Panc1 (cell line): ENCODE results near the gene GTF2F1. TPM values are rescaled to one million over a fixed set of nuclear protein-coding genes. Genes with fewer than 3 reads are reported as not detected.

Experiments used
- ATAC-seq: fragments of 200-7000 bp; cut with Tn5 transposase; 2 replicates; pipeline ENCODE4 v1.9.1; 2020; ENCODE audit warnings: mild to moderate bottlenecking, moderate library complexity
- BruUV-seq: library from RNA; stranded (reverse); fragments of 400-500 nt; replicated peaks from 2 replicates; lab custom pipeline; 2021; lab: Mats Ljungman, UMichigan
- CTCF ChIA-PET: fragments of 300-600 bp; sonication (Branson Sonifier 250); formaldehyde crosslinking; loops from one replicate; lab custom pipeline; 2022; ENCODE audit warnings: antibody characterized with exemption; lab: Charles Lee
- POLR2A ChIA-PET: fragments of 300-600 bp; sonication (Branson Sonifier 250); formaldehyde crosslinking; loops from one replicate; lab custom pipeline; 2022; ENCODE audit warnings: antibody characterized with exemption; lab: Charles Lee
- DNase-seq: peaks from one replicate; pipeline ENCODE4 v3.0.0-alpha.2; 2010; ENCODE audit warnings: low read depth, low spot score
- H3K27ac ChIP-seq: 2 replicates; pipeline ENCODE4 v1.5.1; 2011; ENCODE audit warnings: mild to moderate bottlenecking, low read length, inconsistent platforms
- H3K27me3 ChIP-seq: fragments of 200-500 bp; sonication (Bioruptor generic); 2 replicates; pipeline ENCODE4 v1.6.0; 2014; ENCODE audit warnings: low read length, inconsistent platforms; ENCODE audit not compliant: control insufficient read depth, insufficient read depth
- H3K36me3 ChIP-seq: fragments of 200-500 bp; sonication (Bioruptor generic); 2 replicates; pipeline ENCODE4 v1.5.1; 2014; ENCODE audit warnings: inconsistent platforms, mild to moderate bottlenecking, low read length, moderate library complexity; ENCODE audit not compliant: control insufficient read depth, insufficient read depth
- H3K4me1 ChIP-seq: 2 replicates; pipeline ENCODE4 v1.5.1; 2011; ENCODE audit warnings: inconsistent platforms, mild to moderate bottlenecking, low read length, moderate library complexity; ENCODE audit not compliant: control insufficient read depth, insufficient read depth
- H3K4me3 ChIP-seq, 2 experiments: 2 replicates each; pipeline ENCODE4 v1.5.1; 2011 to 2012; ENCODE audit warnings: low read depth in 2 of 2, low read length in 2 of 2, mild to moderate bottlenecking in 2 of 2, inconsistent platforms in 1 of 2, moderate library complexity in 1 of 2
- H3K9me3 ChIP-seq: fragments of 200-500 bp; sonication (Bioruptor generic); 2 replicates; pipeline ENCODE4 v1.5.1; 2014; ENCODE audit warnings: low read depth, mild to moderate bottlenecking, inconsistent platforms, low read length, moderate library complexity; ENCODE audit not compliant: control insufficient read depth, insufficient read depth
- CTCF ChIP-seq: fragments of 450-650 bp; IDR thresholded peaks from 2 replicates; pipeline ENCODE4 v1.5.1; 2017; ENCODE audit warnings: mild to moderate bottlenecking
- POLR2AphosphoS5 ChIP-seq: IDR thresholded peaks from 2 replicates; pipeline ENCODE4 v1.6.1; 2012; ENCODE audit warnings: mild to moderate bottlenecking, low read depth, low read length, moderate library complexity
- SIN3A ChIP-seq: IDR thresholded peaks from 2 replicates; pipeline ENCODE4 v1.6.1; 2012; ENCODE audit warnings: low read depth, mild to moderate bottlenecking, low read length, moderate library complexity, borderline replicate concordance; ENCODE audit not compliant: insufficient read depth
- TCF7L2 ChIP-seq: IDR thresholded peaks from 2 replicates; pipeline ENCODE4 v1.6.1; 2011; ENCODE audit warnings: mild to moderate bottlenecking, low read depth, low read length, inconsistent platforms
- in situ Hi-C: cut with HindIII; loops from 2 replicates; pipeline ENCODE4 v1.10.0; 2016; ENCODE audit warnings: low sequenced_read_pairs, low pct_unique_long_range_greater_than_20kb
- intact Hi-C: fragments of 100-400 bp; cut with micrococcal nuclease; formaldehyde crosslinking; loops from one replicate; pipeline ENCODE4 v1.10.0; 2022; ENCODE audit not compliant: unreplicated experiment
- total RNA-seq: library from RNA; stranded (reverse); gene quantifications from one replicate; pipeline ENCODE4 v1.2.1, GENCODE V29; 2021; ENCODE audit not compliant: unreplicated experiment
- TF ChIP-seq, protein P1 (sequence below), 2 experiments: IDR thresholded peaks; 2 replicates each; pipeline ENCODE4 v1.6.1; 2011 to 2012; ENCODE audit warnings: low read depth in 2 of 2, control low read depth in 1 of 2, low read length in 1 of 2, mild to moderate bottlenecking in 1 of 2, moderate library complexity in 1 of 2; ENCODE audit not compliant: insufficient read depth in 1 of 2

GTF2F1 gene
- total RNA-seq, 1 experiment from 2014 or later = 61.1 TPM

DNA sequence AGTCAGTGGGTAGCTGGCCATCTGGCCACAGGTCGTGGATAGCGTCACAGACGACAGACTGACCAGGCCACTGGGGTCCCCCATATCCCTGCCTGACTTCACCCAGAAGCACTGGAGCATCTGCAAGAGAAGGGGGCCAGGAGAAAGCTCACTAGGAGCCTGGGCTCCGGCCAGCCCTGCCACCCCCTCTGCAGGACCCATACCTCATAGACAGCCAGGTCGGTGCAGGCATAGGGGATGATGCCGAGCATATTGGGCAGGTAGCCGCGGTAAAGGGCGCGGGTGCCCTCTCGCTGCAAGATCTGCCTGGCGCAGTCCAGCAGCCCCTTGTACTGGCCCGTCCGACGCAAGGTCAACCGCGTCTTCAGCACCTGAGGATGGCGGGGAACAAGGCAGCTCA is 34.2 kb upstream of the GTF2F1 start:
- intact Hi-C loops = no loop called here
- peaks cover 9% of the 10 kb centered on the region for H3K4me1 ChIP-seq
- ATAC-seq (no peak), DNase-seq (no peak)
- CTCF ChIA-PET = no interaction called here
- H3K36me3 ChIP-seq = peaks cover 7% of the 10 kb centered on the region; the same call in 1 of the 2 replicates
- no TSS peak for BruUV-seq
- H3K27me3 ChIP-seq = no peaks in the 10 kb centered on the region
- no peaks in the 10 kb centered on the region for H3K9me3 ChIP-seq
- H3K27ac ChIP-seq = no peak overlapping the region
- in situ Hi-C loops = no loop called here
- no peak overlapping the region for H3K4me3 ChIP-seq
- POLR2A ChIA-PET = no interaction called here
- TF ChIP-seq POLR2AphosphoS5 = no peak
- no peak for TF ChIP-seq TCF7L2
- TF ChIP-seq, protein P1, sequence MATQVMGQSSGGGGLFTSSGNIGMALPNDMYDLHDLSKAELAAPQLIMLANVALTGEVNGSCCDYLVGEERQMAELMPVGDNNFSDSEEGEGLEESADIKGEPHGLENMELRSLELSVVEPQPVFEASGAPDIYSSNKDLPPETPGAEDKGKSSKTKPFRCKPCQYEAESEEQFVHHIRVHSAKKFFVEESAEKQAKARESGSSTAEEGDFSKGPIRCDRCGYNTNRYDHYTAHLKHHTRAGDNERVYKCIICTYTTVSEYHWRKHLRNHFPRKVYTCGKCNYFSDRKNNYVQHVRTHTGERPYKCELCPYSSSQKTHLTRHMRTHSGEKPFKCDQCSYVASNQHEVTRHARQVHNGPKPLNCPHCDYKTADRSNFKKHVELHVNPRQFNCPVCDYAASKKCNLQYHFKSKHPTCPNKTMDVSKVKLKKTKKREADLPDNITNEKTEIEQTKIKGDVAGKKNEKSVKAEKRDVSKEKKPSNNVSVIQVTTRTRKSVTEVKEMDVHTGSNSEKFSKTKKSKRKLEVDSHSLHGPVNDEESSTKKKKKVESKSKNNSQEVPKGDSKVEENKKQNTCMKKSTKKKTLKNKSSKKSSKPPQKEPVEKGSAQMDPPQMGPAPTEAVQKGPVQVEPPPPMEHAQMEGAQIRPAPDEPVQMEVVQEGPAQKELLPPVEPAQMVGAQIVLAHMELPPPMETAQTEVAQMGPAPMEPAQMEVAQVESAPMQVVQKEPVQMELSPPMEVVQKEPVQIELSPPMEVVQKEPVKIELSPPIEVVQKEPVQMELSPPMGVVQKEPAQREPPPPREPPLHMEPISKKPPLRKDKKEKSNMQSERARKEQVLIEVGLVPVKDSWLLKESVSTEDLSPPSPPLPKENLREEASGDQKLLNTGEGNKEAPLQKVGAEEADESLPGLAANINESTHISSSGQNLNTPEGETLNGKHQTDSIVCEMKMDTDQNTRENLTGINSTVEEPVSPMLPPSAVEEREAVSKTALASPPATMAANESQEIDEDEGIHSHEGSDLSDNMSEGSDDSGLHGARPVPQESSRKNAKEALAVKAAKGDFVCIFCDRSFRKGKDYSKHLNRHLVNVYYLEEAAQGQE (IDR thresholded peaks at IDR 0.05; ENCODE audit: insufficient read depth in 1 of 2, low read depth in 2 of 2, low read length in 1 of 2) = no peak
- no peak for TF ChIP-seq SIN3A
- no peak for TF ChIP-seq CTCF

GRCh38 chr19:6425732-6426620 is 33.0 kb upstream of the GTF2F1 start:
- ChIA-PET POLR2A (no interaction called here), CTCF (no interaction called here)
- H3K27me3 ChIP-seq = no peaks in the 10 kb centered on the region
- DNase-seq (no peak), ATAC-seq (no peak)
- in situ Hi-C loops (no loop called here), intact Hi-C loops (no loop called here)
- H3K9me3 ChIP-seq = no peaks in the 10 kb centered on the region
- peaks cover 7% of the 10 kb centered on the region for H3K36me3 ChIP-seq
- no peak for TF ChIP-seq POLR2AphosphoS5
- no peak for TF ChIP-seq TCF7L2
- TF ChIP-seq SIN3A = no peak
- no peak; the same call in 1 of the 2 replicates for TF ChIP-seq CTCF
- TF ChIP-seq, protein P1 (IDR thresholded peaks at IDR 0.05; ENCODE audit: insufficient read depth in 1 of 2, low read depth in 2 of 2, low read length in 1 of 2) = no peak
- H3K4me3 ChIP-seq = peak overlapping the region; percentile 17 to 32
- peaks cover 9% of the 10 kb centered on the region for H3K4me1 ChIP-seq
- BruUV-seq = no TSS peak
- peak overlapping the region; percentile 85 for H3K27ac ChIP-seq
